Ovary (tissue), 3 donors: Measurements from ENCODE around the gene VAV2.

ENCODE experiments used
- POLR2A ChIP-seq: fragments of 450-650 bp; IDR thresholded peaks from one replicate; pipeline ENCODE4 v1.6.1; 2017; ENCODE audit warnings: antibody characterized with exemption, mild to moderate bottlenecking, moderate library complexity
- TF ChIP-seq, protein P1 (sequence below), 3 donors: fragments of 450-650 bp in 2 of 3; fragments of 200-600 bp in 1 of 3; IDR thresholded peaks; one replicate each; pipeline versions ENCODE4 v1.5.1 to v1.8.0; 2016 to 2022; ENCODE audit warnings: antibody characterized with exemption in 3 of 3, mild to moderate bottlenecking in 1 of 3
- donor health status: DM: no; HTN: no; CAD: no.

DNA sequence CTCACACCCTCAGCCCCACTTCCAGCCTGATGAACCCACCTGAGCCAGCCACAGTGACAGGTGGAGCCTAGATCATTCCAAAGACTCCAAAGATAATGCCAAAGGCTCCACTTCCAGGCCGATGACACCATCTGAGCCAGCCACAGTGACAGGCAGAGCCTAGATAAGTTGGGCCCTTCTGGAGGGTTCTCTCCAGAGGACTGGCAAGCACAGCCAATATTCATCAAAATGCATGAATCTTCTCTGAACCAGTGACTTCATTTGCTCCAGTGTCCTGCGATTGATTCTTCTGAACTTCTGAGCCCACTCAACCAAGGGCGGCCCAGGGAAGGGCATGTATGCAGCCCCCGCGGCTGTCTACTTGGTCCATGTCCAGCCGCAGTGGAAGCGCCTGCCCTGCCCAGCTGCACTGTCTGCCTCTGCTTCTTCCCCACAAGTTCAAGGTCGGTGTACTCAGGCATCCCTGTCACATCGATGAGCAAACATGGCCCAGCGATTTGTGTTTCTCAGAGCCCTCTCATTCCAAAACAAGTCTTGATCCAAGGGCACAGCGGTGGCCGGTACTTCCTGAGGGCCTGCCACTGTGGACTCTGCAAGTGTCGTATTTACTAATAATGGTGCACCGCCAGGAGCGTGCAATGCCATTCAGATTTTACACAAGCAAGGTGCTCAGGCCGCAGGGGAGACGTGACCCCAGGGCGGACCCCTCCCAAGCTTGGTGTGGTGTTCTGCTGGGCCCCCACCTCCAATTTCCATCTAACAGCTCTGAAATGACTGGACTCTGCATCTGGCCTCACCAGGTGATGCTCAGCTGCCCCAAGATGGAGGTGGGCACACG is 107.0 kb downstream of the VAV2 start:
- TF ChIP-seq, protein P1, sequence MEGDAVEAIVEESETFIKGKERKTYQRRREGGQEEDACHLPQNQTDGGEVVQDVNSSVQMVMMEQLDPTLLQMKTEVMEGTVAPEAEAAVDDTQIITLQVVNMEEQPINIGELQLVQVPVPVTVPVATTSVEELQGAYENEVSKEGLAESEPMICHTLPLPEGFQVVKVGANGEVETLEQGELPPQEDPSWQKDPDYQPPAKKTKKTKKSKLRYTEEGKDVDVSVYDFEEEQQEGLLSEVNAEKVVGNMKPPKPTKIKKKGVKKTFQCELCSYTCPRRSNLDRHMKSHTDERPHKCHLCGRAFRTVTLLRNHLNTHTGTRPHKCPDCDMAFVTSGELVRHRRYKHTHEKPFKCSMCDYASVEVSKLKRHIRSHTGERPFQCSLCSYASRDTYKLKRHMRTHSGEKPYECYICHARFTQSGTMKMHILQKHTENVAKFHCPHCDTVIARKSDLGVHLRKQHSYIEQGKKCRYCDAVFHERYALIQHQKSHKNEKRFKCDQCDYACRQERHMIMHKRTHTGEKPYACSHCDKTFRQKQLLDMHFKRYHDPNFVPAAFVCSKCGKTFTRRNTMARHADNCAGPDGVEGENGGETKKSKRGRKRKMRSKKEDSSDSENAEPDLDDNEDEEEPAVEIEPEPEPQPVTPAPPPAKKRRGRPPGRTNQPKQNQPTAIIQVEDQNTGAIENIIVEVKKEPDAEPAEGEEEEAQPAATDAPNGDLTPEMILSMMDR (IDR thresholded peaks at IDR 0.05): no peak
- TF ChIP-seq POLR2A: no peak
